ENCODE data around the gene YTHDC1. TPM values are rescaled to one million over a fixed set of nuclear protein-coding genes. Genes with fewer than 3 reads are reported as not detected.

YTHDC1 gene
- total and polyA plus RNA-seq, 2 of the 13 experiments (the other 11 are each of a cell fraction or from before 2014, with no cell fraction given), result 37.3 to 56.8 TPM

- FAIRE-seq (peak; percentile 82), DNase-seq (ENCODE audit: low spot score) (peak; percentile 66), ATAC-seq (peak; percentile 98)
- no peaks in the 10 kb centered on the region for H3K36me3 ChIP-seq (replicated peaks in 1 of 2; ENCODE audit: control insufficient read depth in 1 of 2, insufficient read depth in 2 of 2, low read length in 2 of 2)
- H3K27me3 ChIP-seq (ENCODE audit: control insufficient read depth in 1 of 2, insufficient read depth in 2 of 2, low read length in 2 of 2), result no peaks in the 10 kb centered on the region
- no peaks in the 10 kb centered on the region for H4K20me1 ChIP-seq (ENCODE audit: insufficient read depth, low read length)
- BruUV-seq (replicated peaks), result no TSS peak
- no peaks in the 10 kb centered on the region for H3K79me2 ChIP-seq (ENCODE audit: insufficient read depth, low read length)
- H3K27ac ChIP-seq (ENCODE audit: extremely low read length, insufficient read depth, low read length), result no peak overlapping the region
- in situ Hi-C loops (cut with HindIII; ENCODE audit: extremely low pct_ligation_motif_present, low pct_unique_long_range_greater_than_20kb) (no loop called here), intact Hi-C loops (cut with micrococcal nuclease; ENCODE audit: unreplicated experiment) (loop anchor here (1.0 to 5.0 kb wide), 2 partner anchors 104 to 1241 kb away; no protein-coding TSS in a partner anchor)
- no peaks in the 10 kb centered on the region for H3K9me3 ChIP-seq (ENCODE audit: low read length)
- H3K4me2 ChIP-seq (ENCODE audit: low read depth, low read length), result peak overlapping the region; percentile 85
- H2AFZ ChIP-seq (ENCODE audit: low read length), result no peak overlapping the region
- no peak overlapping the region for H3K9ac ChIP-seq (ENCODE audit: insufficient read depth, low read depth, low read length)
- CTCF ChIA-PET (ENCODE audit: low intra/inter-chr PET ratio, low total read pairs), result interaction anchor here (2.6 kb wide), 1 partner anchor 104 kb away, joined by 27 read pairs; no protein-coding TSS in a partner anchor
- peak overlapping the region; percentile 15 to 63 (median 15); a peak in 3 of 6 replicates for H3K4me3 ChIP-seq (replicated peaks in 1 of 3; ENCODE audit: insufficient read depth in 1 of 3, low read depth in 2 of 3, low read length in 3 of 3)
- H3K4me1 ChIP-seq (ENCODE audit: insufficient read depth, low read length), result no peaks in the 10 kb centered on the region
- POLR2A ChIA-PET, result no interaction called here
- 7% methylated on average over 17 of the region's 19 CpGs for WGBS (ENCODE audit: low lambda C conversion rate)
- TF ChIP-seq SOX6 (IDR thresholded peaks at IDR 0.05) (no peak), SOX6 (CRISPR knock-in tag; IDR thresholded peaks at IDR 0.05) (0 out of 2 replicates have a peak, but pooled peaks have one; percentile 24), ZNF180 (CRISPR knock-in tag; IDR thresholded peaks at IDR 0.05; ENCODE audit: borderline replicate concordance, low read depth) (no peak), MATR3 (CRISPR knock-in tag; IDR thresholded peaks at IDR 0.05) (no peak), MYNN (CRISPR knock-in tag; IDR thresholded peaks at IDR 0.05; ENCODE audit: low read depth) (no peak), CHD2 (IDR thresholded peaks at IDR 0.05; ENCODE audit: low read depth, low read length) (no peak), ZFY (CRISPR knock-in tag; IDR thresholded peaks at IDR 0.05) (no peak), ARNT (IDR thresholded peaks at IDR 0.05) (no peak), TARDBP (CRISPR knock-in tag; IDR thresholded peaks at IDR 0.05) (no peak), CREM (IDR thresholded peaks at IDR 0.05) (no peak), CREM (CRISPR knock-in tag; IDR thresholded peaks at IDR 0.05) (no peak), ZFP37 (CRISPR knock-in tag; IDR thresholded peaks at IDR 0.05; ENCODE audit: borderline replicate concordance) (no peak), NFIC (IDR thresholded peaks at IDR 0.05; ENCODE audit: low read length) (no peak), SMAD1 (CRISPR knock-in tag; IDR thresholded peaks at IDR 0.05; ENCODE audit: borderline replicate concordance, low read depth) (no peak), DMTF1 (CRISPR knock-in tag; IDR thresholded peaks at IDR 0.05) (no peak), ZBTB38 (CRISPR knock-in tag; IDR thresholded peaks at IDR 0.05) (no peak), ZNF547 (CRISPR knock-in tag; IDR thresholded peaks at IDR 0.05) (no peak), FIP1L1 (IDR thresholded peaks at IDR 0.05; ENCODE audit: borderline replicate concordance, insufficient read depth, low read depth, low read length) (no peak), GATAD2A (CRISPR knock-in tag; IDR thresholded peaks at IDR 0.05) (no peak), ZNF782 (CRISPR knock-in tag; IDR thresholded peaks at IDR 0.05; ENCODE audit: borderline replicate concordance) (no peak)
These were observed 26.0 kb upstream of the YTHDC1 start for GRCh38 chr4:68375667-68376559.
